Ovary (tissue), 9 donors: ENCODE results near the gene CEP112. TPM values are rescaled to one million over a fixed set of nuclear protein-coding genes. Genes with fewer than 3 reads are reported as not detected.
"Not testable (repeated sequence)": the region's sequence is repeated elsewhere in the genome, so short reads cannot be mapped to it uniquely, and the experiment has no call there.

Experiments used
- DNase-seq, 5 donors: peaks; one replicate each; pipeline ENCODE4 v3.0.0-alpha.2; 2019 to 2020
- H3K27ac ChIP-seq, 2 donors: fragments of 200-600 bp; one replicate each; pipeline versions ENCODE4 v1.5.1 to v1.8.0; 2019 to 2022
- H3K27me3 ChIP-seq: fragments of 200-600 bp; one replicate; pipeline ENCODE4 v1.8.0; 2022
- H3K36me3 ChIP-seq: fragments of 200-600 bp; sonication (generic); one replicate; pipeline ENCODE4 v1.5.1; 2019
- H3K4me1 ChIP-seq: one replicate; pipeline ENCODE4 v1.8.1; 2013; ENCODE audit warnings: mild to moderate bottlenecking, moderate library complexity; ENCODE audit not compliant: insufficient read depth
- H3K4me3 ChIP-seq: fragments of 200-600 bp; sonication (generic); one replicate; pipeline ENCODE4 v1.5.1; 2017
- H3K9me3 ChIP-seq, 2 donors: fragments of 200-600 bp in 1 of 2; sonication (generic) in 1 of 2; one replicate each; pipeline versions ENCODE4 v1.5.1 to v1.8.1; 2013 to 2019; ENCODE audit warnings: mild to moderate bottlenecking in 1 of 2, moderate library complexity in 1 of 2
- CTCF ChIP-seq, 3 donors: fragments of 450-650 bp in 2 of 3; fragments of 200-600 bp in 1 of 3; IDR thresholded peaks; one replicate each; pipeline versions ENCODE4 v1.5.1 to v1.8.0; 2016 to 2022; ENCODE audit warnings: antibody characterized with exemption in 3 of 3, mild to moderate bottlenecking in 1 of 3
- EP300 ChIP-seq: sonication (generic); formaldehyde crosslinking; IDR thresholded peaks from one replicate; pipeline ENCODE4 v1.6.1; 2017; ENCODE audit warnings: antibody characterized with exemption
- POLR2A ChIP-seq: fragments of 450-650 bp; IDR thresholded peaks from one replicate; pipeline ENCODE4 v1.6.1; 2017; ENCODE audit warnings: antibody characterized with exemption, mild to moderate bottlenecking, moderate library complexity
- WGBS, 3 donors: extraction: QIAGEN DNeasy Blood & Tissue Kit in 1 of 3; methylation state at CpG; one replicate each; pipeline versions ENCODE4 v1.1.5 to v1.1.7; 2013 to 2017; 5-methylcytosine and 5-hydroxymethylcytosine counted together
- intact Hi-C, 4 donors: fragments of 100-400 bp; cut with DNase I; formaldehyde crosslinking; loops; one replicate each; pipeline versions ENCODE4 v1.11.0 to v1.15.1; 2022 to 2023
- polyA plus RNA-seq, 2 donors: library from polyadenylated mRNA; stranded (reverse); fragments of 200-250 nt in 1 of 2; fragments of 350-450 nt in 1 of 2; fragmentation: Illumina TruSeq in 1 of 2; extraction: RNeasy Lipid Tissue Mini Kit (QIAGEN cat#74804) in 1 of 2; gene quantifications; one replicate each; pipeline ENCODE4 v1.2.3, GENCODE V29; 2013 to 2014
- total RNA-seq, 7 donors: library from RNA; depleted of rRNA in 2 of 7; stranded (reverse); fragments of >200 nt in 2 of 7; fragmentation: NEBNext Ultra II Directional in 3 of 7; extraction: Animal tissue kit (Norgen Biotek cat#: 25700) in 3 of 7; gene quantifications; one replicate each; pipeline versions ENCODE4 v1.1.0 to v1.2.4, GENCODE V29; 2016 to 2023
- donor health status: DM: no; HTN: no; CAD: no; lungs with moderate emphysema.
- donor health status: DM: no; HTN: no; CAD: no.
- donor health status: Bipolar disorder and iron deficiency.
- donor health status: DM: yes; HTN: yes; CAD: no.
- donor health status: DM: no; HTN: no; CAD: no.
- donor health status: DM: yes; HTN: yes; CAD: no.

CEP112 gene
- total and polyA plus RNA-seq, 9 donors: 9.3 to 25.5 (median 16.9) TPM

DNA sequence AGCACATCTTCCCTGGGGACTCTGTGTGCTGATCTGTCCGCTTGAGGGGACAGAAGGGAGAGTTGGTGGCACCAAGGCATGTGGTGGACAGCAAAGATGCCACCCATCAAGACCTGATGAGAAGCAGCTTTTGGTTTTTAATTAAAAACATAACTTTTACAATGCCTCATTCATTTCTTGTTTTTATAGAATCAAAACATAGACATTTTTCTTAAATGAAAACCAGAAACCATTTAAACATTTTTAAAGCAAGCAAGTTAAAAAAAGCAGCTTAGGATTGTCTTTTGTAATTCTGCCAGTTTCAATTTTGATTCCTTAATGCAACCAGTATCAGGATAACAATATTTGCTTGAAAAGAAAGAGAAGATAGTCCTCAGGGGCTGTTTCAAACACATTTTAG, 506.8 kb downstream of the CEP112 start:
- no peak for DNase-seq
- H3K36me3 ChIP-seq: no peaks in the 10 kb centered on the region
- 92 to 100% (median 97%) methylated on average over 1 of the region's 1 CpG for WGBS, 3 donors
- no peak overlapping the region for H3K4me3 ChIP-seq
- H3K9me3 ChIP-seq: no peaks in the 10 kb centered on the region
- no peak overlapping the region for H3K27ac ChIP-seq
- H3K4me1 ChIP-seq: no peaks in the 10 kb centered on the region
- H3K27me3 ChIP-seq: no peaks in the 10 kb centered on the region
- TF ChIP-seq CTCF (IDR thresholded peaks at IDR 0.05) (no peak), POLR2A (no peak), EP300 (no peak)
- intact Hi-C loops: no loop called here

GRCh38 chr17:65684631-65685030, 507.3 kb downstream of the CEP112 start:
- no peak for DNase-seq
- Histone ChIP-seq H3K27ac (no peak overlapping the region), H3K4me3 (no peak overlapping the region), H3K9me3 (no peaks in the 10 kb centered on the region), H3K4me1 (no peaks in the 10 kb centered on the region), H3K36me3 (no peaks in the 10 kb centered on the region), H3K27me3 (no peaks in the 10 kb centered on the region)
- no peak for TF ChIP-seq CTCF (IDR thresholded peaks at IDR 0.05)
- TF ChIP-seq POLR2A: no peak
- TF ChIP-seq EP300: no peak
- 72 to 84% (median 80%) methylated on average over 4 of the region's 4 CpGs for WGBS, 3 donors
- intact Hi-C loops: no loop called here

- H3K27me3 ChIP-seq: no peaks in the 10 kb centered on the region
- WGBS, 3 donors: 81 to 90% (median 89%) methylated on average over 7 of the region's 7 CpGs
- no peak overlapping the region for H3K4me3 ChIP-seq
- DNase-seq: no peak
- no peaks in the 10 kb centered on the region for H3K9me3 ChIP-seq
- intact Hi-C loops: no loop called here
- peaks cover under 1% of the 10 kb centered on the region for H3K4me1 ChIP-seq
- TF ChIP-seq CTCF (IDR thresholded peaks at IDR 0.05) (no peak), POLR2A (no peak), EP300 (no peak)
- H3K36me3 ChIP-seq: no peaks in the 10 kb centered on the region
- H3K27ac ChIP-seq: no peak overlapping the region
Measured at GRCh38 chr17:65683428-65683827, 508.5 kb downstream of the CEP112 start.

- H3K4me3 ChIP-seq, DNase-seq, intact Hi-C loops, H3K4me1 ChIP-seq, H3K27me3 ChIP-seq, H3K9me3 ChIP-seq, H3K36me3 ChIP-seq, H3K27ac ChIP-seq: not testable (repeated sequence)
- 76 to 89% (median 88%) methylated on average over 5 of the region's 5 CpGs for WGBS, 3 donors
Measured at GRCh38 chr17:65681763-65682162, 510.2 kb downstream of the CEP112 start.

DNA sequence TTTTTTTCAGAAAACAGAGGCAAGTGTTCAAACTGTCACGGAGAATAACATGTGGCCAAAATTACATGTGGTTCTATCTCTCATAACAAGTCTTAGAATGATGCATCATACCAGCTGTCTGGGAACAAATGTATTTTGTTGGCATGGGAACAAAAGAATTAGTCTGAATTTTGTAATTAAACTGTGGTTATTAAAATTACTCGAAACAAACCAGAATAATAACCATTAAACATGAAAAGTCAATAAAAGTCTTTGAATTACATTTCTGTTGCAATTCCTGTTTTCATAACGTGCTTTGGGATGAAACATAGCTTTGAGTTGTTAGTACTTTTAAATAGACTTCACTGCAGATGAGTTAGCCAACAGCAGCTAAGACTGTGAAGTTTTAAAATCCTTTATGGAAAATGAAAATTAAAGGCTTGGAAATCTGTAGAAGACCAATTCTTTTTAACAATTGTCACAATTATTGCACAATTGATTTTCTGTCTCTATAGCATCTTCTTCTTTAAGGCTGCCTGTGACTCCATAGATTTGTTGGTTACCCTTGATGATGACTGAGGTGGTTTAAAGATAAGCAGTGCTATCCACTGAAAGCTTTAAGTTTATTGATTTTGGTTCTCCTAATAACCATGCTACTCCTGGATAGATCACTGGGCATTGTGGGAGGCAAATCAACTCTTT, 512.6 kb downstream of the CEP112 start:
- Histone ChIP-seq H3K27me3 (no peaks in the 10 kb centered on the region), H3K27ac (peak overlapping the region in 1 of 2 donors; percentile 10), H3K36me3 (no peaks in the 10 kb centered on the region), H3K4me3 (no peak overlapping the region), H3K9me3 (no peaks in the 10 kb centered on the region), H3K4me1 (peaks cover 2% of the 10 kb centered on the region)
- TF ChIP-seq CTCF (IDR thresholded peaks at IDR 0.05) (no peak), EP300 (no peak), POLR2A (no peak)
- WGBS, 3 donors: 14 to 20% (median 18%) methylated on average over 3 of the region's 3 CpGs
- intact Hi-C loops: no loop called here
- no peak for DNase-seq
